Dermis microvascular lymphatic vessel endothelial cell (primary cell): ENCODE results near the gene GON7. TPM values are rescaled to one million over a fixed set of nuclear protein-coding genes. Genes with fewer than 3 reads are reported as not detected.
A peak's percentile ranks its signal among the peaks of the same experiment; 100 is the strongest.
"Not testable (repeated sequence)": the region's sequence is repeated elsewhere in the genome, so short reads cannot be mapped to it uniquely, and the experiment has no call there.

Source experiments
- DNase-seq, 2 donors: peaks; one replicate each; pipeline versions ENCODE4 v3.0.0 to v3.0.0-alpha.2; 2010; ENCODE audit warnings: low read depth in 2 of 2
- total RNA-seq: library from RNA; depleted of rRNA; stranded (reverse); fragments of >200 nt; gene quantifications from 2 replicates; pipeline ENCODE4 v1.2.1, GENCODE V29; 2014

The GON7 gene
- total RNA-seq = 10.1 and 14.6 TPM in 2 replicates

- peak; percentile 95 to 97 for DNase-seq
These were observed at the start of gene GON7, which contains the start of gene UBR7 for GRCh38 chr14:93206793-93207467. Gene GON7, minus strand, starts transcription at chr14:93207065. Its CDS starts 28 bp downstream, at chr14:93207037. Gene UBR7, plus strand, starts transcription at chr14:93207256. Its CDS starts 36 bp downstream, at chr14:93207292.

- DNase-seq = no peak
These were observed 42.4 kb upstream of the GON7 start for GRCh38 chr14:93249128-93249831.

GRCh38 chr14:93246534-93246933 lies 39.7 kb upstream of the GON7 start:
- DNase-seq = no peak

- no peak for DNase-seq
These were observed 39.0 kb upstream of the GON7 start for GRCh38 chr14:93245764-93246420.

GRCh38 chr14:93240678-93241000 lies 33.8 kb upstream of the GON7 start:
- no peak for DNase-seq

- DNase-seq = no peak
These were observed 33.2 kb upstream of the GON7 start for GRCh38 chr14:93239869-93240677.

GRCh38 chr14:93234798-93235197 lies 27.9 kb upstream of the GON7 start:
- DNase-seq = peak in 1 of 2 donors; percentile 24

GRCh38 chr14:93233078-93233477 lies 26.2 kb upstream of the GON7 start:
- not testable (repeated sequence) for DNase-seq

- DNase-seq = no peak
These were observed 25.3 kb upstream of the GON7 start for GRCh38 chr14:93232159-93232558.

- DNase-seq = peak; percentile 40 to 76
These were observed 24.5 kb upstream of the GON7 start for GRCh38 chr14:93231129-93231979.

GRCh38 chr14:93230539-93230938 lies 23.7 kb upstream of the GON7 start:
- no peak for DNase-seq

GRCh38 chr14:93228550-93228949 lies 21.7 kb upstream of the GON7 start:
- DNase-seq = no peak

GRCh38 chr14:93223565-93223964 lies 16.7 kb upstream of the GON7 start:
- DNase-seq = no peak

GRCh38 chr14:93220509-93220908 lies 13.6 kb upstream of the GON7 start:
- DNase-seq = no peak

- DNase-seq = peak; percentile 67 to 75
These were observed 12.3 kb upstream of the GON7 start for GRCh38 chr14:93219103-93219726.

- DNase-seq = no peak
These were observed 7.7 kb upstream of the GON7 start for GRCh38 chr14:93214598-93214997.

GRCh38 chr14:93212432-93212831 lies 5.6 kb upstream of the GON7 start:
- DNase-seq = no peak

GRCh38 chr14:93207468-93208308 lies 823 bp upstream of the GON7 start:
- DNase-seq = peak in 1 of 2 donors; percentile 61

- no peak for DNase-seq
These were observed 5.6 kb downstream of the GON7 start for GRCh38 chr14:93201155-93201704.
